ENCODE measurements around the gene NAT16. TPM values are rescaled to one million over a fixed set of nuclear protein-coding genes. Genes with fewer than 3 reads are reported as not detected.

The NAT16 gene
- total and polyA plus RNA-seq, 2 of the 13 experiments (the other 11 are each of a cell fraction or from before 2014, with no cell fraction given), result 0.04 TPM; not detected in 1

- no peak for TF ChIP-seq ZNF724P (CRISPR knock-in tag; IDR thresholded peaks at IDR 0.05; ENCODE audit: borderline replicate concordance)
Observed at GRCh38 chr7:101175664-101176063, 4.4 kb downstream of the NAT16 start (continued).

GRCh38 chr7:101174322-101174854 lies 5.7 kb downstream of the NAT16 start:
- Histone ChIP-seq H3K9ac (ENCODE audit: insufficient read depth, low read depth, low read length) (no peak overlapping the region), H4K20me1 (ENCODE audit: insufficient read depth, low read length) (no peaks in the 10 kb centered on the region), H2AFZ (ENCODE audit: low read length) (no peak overlapping the region), H3K4me3 (replicated peaks in 1 of 3; ENCODE audit: insufficient read depth in 1 of 3, low read depth in 2 of 3, low read length in 3 of 3) (peak overlapping the region in 1 of 3 experiments; percentile 37; a peak in 1 of 6 replicates), H3K36me3 (replicated peaks in 1 of 2; ENCODE audit: control insufficient read depth in 1 of 2, insufficient read depth in 2 of 2, low read length in 2 of 2) (no peaks in the 10 kb centered on the region), H3K9me3 (ENCODE audit: low read length) (no peaks in the 10 kb centered on the region), H3K27ac (ENCODE audit: extremely low read length, insufficient read depth, low read length) (no peak overlapping the region), H3K4me1 (ENCODE audit: insufficient read depth, low read length) (peaks cover 49% of the 10 kb centered on the region), H3K4me2 (ENCODE audit: low read depth, low read length) (peak overlapping the region; percentile 62; the same call in 1 of the 2 replicates), H3K79me2 (ENCODE audit: insufficient read depth, low read length) (no peaks in the 10 kb centered on the region), H3K27me3 (ENCODE audit: control insufficient read depth in 1 of 2, insufficient read depth in 2 of 2, low read length in 2 of 2) (peaks cover 18 to 80% of the 10 kb centered on the region in 2 experiments)
- WGBS (ENCODE audit: low lambda C conversion rate), result 16% methylated on average over 7 of the region's 28 CpGs
- DNase-seq (ENCODE audit: low spot score) (no peak), ATAC-seq (no peak), FAIRE-seq (no peak)
- intact Hi-C loops (cut with micrococcal nuclease; ENCODE audit: unreplicated experiment) (no loop called here), in situ Hi-C loops (cut with HindIII; ENCODE audit: extremely low pct_ligation_motif_present, low pct_unique_long_range_greater_than_20kb) (no loop called here)
- no TSS peak for BruUV-seq (replicated peaks)
- POLR2A ChIA-PET, result interaction anchor here (0.6 to 1.0 kb wide), 3 partner anchors 9 to 43 kb away, joined by 3 read pairs; partner anchors contain the start of genes PLOD3 and VGF
- CTCF ChIA-PET (ENCODE audit: low intra/inter-chr PET ratio, low total read pairs), result no interaction called here
- TF ChIP-seq PATZ1 (CRISPR knock-in tag; IDR thresholded peaks at IDR 0.05), result no peak
- no peak for TF ChIP-seq SCMH1 (CRISPR knock-in tag; IDR thresholded peaks at IDR 0.05; ENCODE audit: borderline replicate concordance)
- no peak for TF ChIP-seq HOXD1 (CRISPR knock-in tag; IDR thresholded peaks at IDR 0.05)
- no peak for TF ChIP-seq CREM (IDR thresholded peaks at IDR 0.05)
- TF ChIP-seq CREM (CRISPR knock-in tag; IDR thresholded peaks at IDR 0.05), result no peak
- 0 out of 2 replicates have a peak, but pooled peaks have one; percentile 26 for TF ChIP-seq EZH2 (conservative IDR thresholded peaks at IDR 0.05; ENCODE audit: low read depth, low read length)
- TF ChIP-seq ZNF687 (CRISPR knock-in tag; IDR thresholded peaks at IDR 0.05), result peak; percentile 19; the same call in 1 of the 2 replicates
- TF ChIP-seq KDM4B (CRISPR knock-in tag; IDR thresholded peaks at IDR 0.05), result no peak
- no peak for TF ChIP-seq ZFAT (CRISPR knock-in tag; conservative IDR thresholded peaks at IDR 0.05)
- TF ChIP-seq ZNF766 (CRISPR knock-in tag; IDR thresholded peaks at IDR 0.05; ENCODE audit: borderline replicate concordance), result no peak
